Activated CD8-positive, alpha-beta T cell treated with anti-CD3 and anti-CD28 coated beads, Interleukin-2, amount 10 ng/mL, durations not matched to agents 7 days and 5 days (primary cell): ENCODE results near the gene NUP188. TPM values are rescaled to one million over a fixed set of nuclear protein-coding genes. Genes with fewer than 3 reads are reported as not detected.

Source experiments
- ATAC-seq: fragments of 150-1000 bp; cut with Tn5 transposase; one replicate; pipeline ENCODE4 v1.10.0; 2021; ENCODE audit warnings: moderate library complexity
- CTCF ChIA-PET: fragments of 350-600 bp; sonication (Branson Sonifier 250); formaldehyde crosslinking; loops from one replicate; lab custom pipeline; 2021; ENCODE audit warnings: antibody characterized with exemption; lab: Charles Lee
- POLR2A ChIA-PET: fragments of 350-600 bp; sonication (Branson Sonifier 250); formaldehyde crosslinking; loops from one replicate; lab custom pipeline; 2021; ENCODE audit warnings: antibody characterized with exemption; lab: Charles Lee
- DNase-seq: peaks from one replicate; pipeline ENCODE4 v3.0.0-alpha.2; 2020
- H3K27ac Mint-ChIP-seq: one replicate; pipeline ENCODE4 v1.8.0; 2021; ENCODE audit warnings: mild to moderate bottlenecking, mixed read lengths
- H3K27me3 Mint-ChIP-seq: one replicate; pipeline ENCODE4 v1.8.0; 2021; ENCODE audit warnings: low read depth, mixed read lengths
- H3K36me3 Mint-ChIP-seq: one replicate; pipeline ENCODE4 v1.8.0; 2021; ENCODE audit warnings: low read depth, mixed read lengths
- H3K4me1 Mint-ChIP-seq: one replicate; pipeline ENCODE4 v1.8.0; 2021; ENCODE audit warnings: low read depth, mixed read lengths
- H3K4me3 Mint-ChIP-seq: one replicate; pipeline ENCODE4 v1.8.0; 2021; ENCODE audit warnings: mild to moderate bottlenecking, mixed read lengths
- H3K9me3 Mint-ChIP-seq: one replicate; pipeline ENCODE4 v1.8.0; 2022; ENCODE audit warnings: mixed read lengths; ENCODE audit not compliant: insufficient read depth
- total RNA-seq, 2 experiments: library from RNA; stranded (reverse); gene quantifications; one replicate each; pipeline ENCODE4 v1.2.3, GENCODE V29; 2021

Gene NUP188
- 10 to 100 TPM; 83.8 to 85.2 TPM for total RNA-seq

DNA sequence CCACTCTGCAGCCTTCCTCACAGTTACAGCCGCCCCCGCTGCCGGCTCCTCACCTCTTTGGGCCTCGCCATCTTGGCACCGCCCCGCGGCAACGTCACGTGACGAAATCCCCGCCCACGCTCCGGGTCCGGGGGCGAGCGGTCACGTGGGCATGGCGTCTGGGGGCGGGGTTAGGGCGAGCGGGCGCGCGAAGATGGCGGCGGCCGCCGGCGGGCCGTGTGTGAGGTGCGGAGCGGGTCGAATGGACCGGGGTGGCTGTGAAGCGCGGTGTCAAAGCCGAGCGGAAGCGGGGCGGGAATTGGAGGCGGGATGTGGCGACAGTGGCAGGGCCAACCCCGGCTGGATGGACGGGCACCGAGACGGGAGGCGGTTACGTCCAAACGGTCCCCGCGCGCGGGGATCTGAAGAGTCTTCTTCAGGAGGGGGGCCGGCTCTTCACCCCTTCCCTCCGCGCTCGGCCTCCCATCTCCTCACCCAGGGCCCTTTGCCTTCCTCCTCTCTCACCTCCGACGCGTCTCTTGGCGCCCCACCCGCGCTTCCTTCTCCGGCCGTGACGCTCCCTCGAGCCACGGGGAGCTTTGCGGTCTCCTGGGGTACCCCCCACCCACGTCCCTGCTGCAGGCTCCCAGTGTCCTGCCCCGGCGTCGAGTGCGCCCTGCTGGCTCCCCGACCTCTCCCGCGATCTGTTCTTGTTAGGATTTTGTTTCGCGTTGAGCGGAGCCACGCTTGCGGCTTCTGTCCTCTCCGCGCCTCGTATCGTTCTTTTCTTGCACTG is at the start of gene NUP188, which contains the start of gene DOLK:
Gene NUP188, plus strand, starts transcription at position 173 of the 775 bp plus-strand sequence. Its CDS starts 21 bp downstream, at position 194.
Gene DOLK, minus strand, starts transcription at position 77 of the 775 bp plus-strand sequence. CDS start 300 bp downstream, outside the sequence.
- no peaks in the 10 kb centered on the region for H3K9me3 Mint-ChIP-seq
- H3K27ac Mint-ChIP-seq: peak within 1 kb of the TSS; percentile 98
- ChIA-PET POLR2A (interaction anchor here (0.6 to 1.1 kb wide), 6 partner anchors 46 to 443 kb away, joined by 3 to 4 read pairs (median 3); no protein-coding TSS in a partner anchor), CTCF (no interaction called here)
- peaks cover 27% of the 10 kb centered on the region for H3K36me3 Mint-ChIP-seq
- H3K4me1 Mint-ChIP-seq: peaks cover 22% of the 10 kb centered on the region
- peak; percentile 99 for DNase-seq
- H3K27me3 Mint-ChIP-seq: no peaks in the 10 kb centered on the region
- peak within 1 kb of the TSS; percentile 97 for H3K4me3 Mint-ChIP-seq
- peak; percentile 94 for ATAC-seq

DNA sequence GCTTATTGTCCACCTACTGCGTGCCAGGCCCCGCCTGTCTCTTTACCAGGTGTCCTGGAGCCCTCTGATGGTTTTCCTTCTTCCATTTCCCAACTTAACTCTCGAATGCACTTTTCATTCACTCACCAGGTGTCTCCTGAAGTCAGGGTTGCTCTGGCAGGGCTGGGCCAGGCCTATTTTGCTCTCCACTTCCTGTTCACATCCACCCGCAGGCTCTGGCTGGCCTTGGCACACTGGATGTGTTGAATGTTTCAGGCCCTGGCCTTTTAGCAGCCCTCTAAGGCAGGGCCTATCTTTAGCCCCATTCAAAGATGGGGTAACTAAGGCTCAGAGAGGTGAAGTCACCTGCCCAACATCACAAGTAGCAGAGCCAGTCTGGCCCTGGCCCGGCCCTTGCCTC is 49.1 kb upstream of the NUP188 start:
- Mint-ChIP-seq H3K36me3 (peaks cover 33% of the 10 kb centered on the region), H3K4me1 (peaks cover 83% of the 10 kb centered on the region), H3K27me3 (no peaks in the 10 kb centered on the region), H3K27ac (peak overlapping the region; percentile 93), H3K4me3 (peak overlapping the region; percentile 16), H3K9me3 (no peaks in the 10 kb centered on the region)
- CTCF ChIA-PET: interaction anchor here (1.1 to 1.4 kb wide), 2 partner anchors 17 to 21 kb away, joined by 3 to 4 read pairs; partner anchors contain the start of gene KYAT1
- no peak for DNase-seq
- no peak for ATAC-seq
- POLR2A ChIA-PET: no interaction called here

GRCh38 chr9:128898845-128899565 is 48.5 kb upstream of the NUP188 start:
- POLR2A ChIA-PET: no interaction called here

GRCh38 chr9:128899566-128900322 is 47.8 kb upstream of the NUP188 start:
- Mint-ChIP-seq H3K9me3 (no peaks in the 10 kb centered on the region), H3K4me1 (peaks cover 82% of the 10 kb centered on the region), H3K36me3 (peaks cover 26% of the 10 kb centered on the region), H3K27ac (peak overlapping the region; percentile 93), H3K4me3 (peak overlapping the region; percentile 56), H3K27me3 (no peaks in the 10 kb centered on the region)
- CTCF ChIA-PET: interaction anchor here (1.1 to 3.5 kb wide), 3 partner anchors 11 to 28 kb away, joined by 3 to 19 read pairs (median 3); no protein-coding TSS in a partner anchor
- ATAC-seq (peak; percentile 35), DNase-seq (peak; percentile 53)
- POLR2A ChIA-PET: interaction anchor here (0.7 to 2.4 kb wide), 2 partner anchors 17 to 227 kb away, joined by 3 to 20 read pairs; partner anchors contain the start of genes KYAT1 and LRRC8A

More at GRCh38 chr9:128898845-128899565, 48.5 kb upstream of the NUP188 start:
- H3K4me3 Mint-ChIP-seq: peak overlapping the region; percentile 56
- peaks cover 84% of the 10 kb centered on the region for H3K4me1 Mint-ChIP-seq
- no peak for DNase-seq
- no peak for ATAC-seq
- H3K9me3 Mint-ChIP-seq: no peaks in the 10 kb centered on the region
- CTCF ChIA-PET: interaction anchor here (1.1 to 3.5 kb wide), 3 partner anchors 18 to 29 kb away, joined by 3 to 19 read pairs (median 4); partner anchors contain the start of gene KYAT1
- H3K27ac Mint-ChIP-seq: peak overlapping the region; percentile 93
- H3K27me3 Mint-ChIP-seq: no peaks in the 10 kb centered on the region
- H3K36me3 Mint-ChIP-seq: peaks cover 29% of the 10 kb centered on the region

DNA sequence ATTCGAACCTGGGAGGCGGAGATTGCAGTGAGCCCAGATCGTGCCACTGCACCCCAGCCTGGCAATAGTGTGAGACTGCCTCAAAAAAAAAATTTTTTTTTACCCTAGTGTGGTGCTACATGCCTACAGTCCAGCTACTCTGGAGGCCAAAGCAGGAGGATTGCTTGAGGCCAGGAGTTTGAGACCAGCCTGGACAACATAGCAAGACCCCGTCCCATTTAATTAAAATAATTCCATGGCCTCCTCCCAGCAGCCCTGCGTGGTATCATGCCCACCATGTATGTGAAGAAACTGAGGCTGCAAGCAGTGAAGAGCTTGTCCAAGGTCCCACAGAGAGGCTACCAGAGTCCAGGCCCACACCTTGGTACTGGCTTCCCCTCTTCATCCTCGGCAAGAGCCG is 46.1 kb upstream of the NUP188 start:
- H3K9me3 Mint-ChIP-seq: no peaks in the 10 kb centered on the region
- H3K27me3 Mint-ChIP-seq: no peaks in the 10 kb centered on the region
- DNase-seq (no peak), ATAC-seq (no peak)
- POLR2A ChIA-PET: interaction anchor here (0.7 to 2.4 kb wide), 4 partner anchors 9 to 84 kb away, joined by 3 to 20 read pairs (median 5); partner anchors contain the start of genes ENDOG, KYAT1 and LRRC8A
- peaks cover 70% of the 10 kb centered on the region for H3K4me1 Mint-ChIP-seq
- peaks cover 19% of the 10 kb centered on the region for H3K36me3 Mint-ChIP-seq
- CTCF ChIA-PET: interaction anchor here (2.2 to 3.5 kb wide), 2 partner anchors 19 to 27 kb away, joined by 7 to 19 read pairs; partner anchors contain the start of genes KYAT1 and LRRC8A
- peak overlapping the region; percentile 93 for H3K27ac Mint-ChIP-seq
- no peak overlapping the region for H3K4me3 Mint-ChIP-seq

DNA sequence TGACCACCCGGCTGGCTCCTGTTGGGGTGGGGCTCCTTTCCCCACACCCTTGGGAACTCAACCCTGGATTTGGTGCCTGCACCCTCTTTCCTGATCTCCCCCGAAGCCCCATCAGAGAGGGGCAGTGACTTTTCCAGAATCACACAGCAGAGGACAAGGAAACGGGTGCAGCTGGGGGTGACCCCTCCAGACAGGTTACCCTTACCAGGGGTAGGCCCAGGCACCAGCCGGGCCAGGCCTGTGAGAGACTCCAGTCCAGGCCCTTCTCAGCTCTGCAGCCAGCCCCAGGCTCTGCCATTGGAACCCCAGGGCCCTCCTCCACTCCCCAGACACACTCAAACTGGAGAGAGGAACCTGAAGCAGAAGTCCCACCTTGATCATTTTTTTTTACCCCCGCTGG is 45.7 kb upstream of the NUP188 start:
- DNase-seq: no peak
- ATAC-seq: peak; percentile 27
- no peaks in the 10 kb centered on the region for H3K27me3 Mint-ChIP-seq
- ChIA-PET POLR2A (interaction anchor here (0.7 to 2.4 kb wide), 5 partner anchors 20 to 186 kb away, joined by 3 to 20 read pairs (median 4); partner anchors contain the start of genes ENDOG, KYAT1 and LRRC8A), CTCF (interaction anchor here (2.2 to 3.5 kb wide), 2 partner anchors 20 to 26 kb away, joined by 7 to 19 read pairs; partner anchors contain the start of genes KYAT1 and LRRC8A)
- no peaks in the 10 kb centered on the region for H3K9me3 Mint-ChIP-seq
- peak overlapping the region; percentile 93 for H3K27ac Mint-ChIP-seq
- H3K36me3 Mint-ChIP-seq: peaks cover 22% of the 10 kb centered on the region
- H3K4me1 Mint-ChIP-seq: peaks cover 71% of the 10 kb centered on the region
- H3K4me3 Mint-ChIP-seq: peak overlapping the region; percentile 77

DNA sequence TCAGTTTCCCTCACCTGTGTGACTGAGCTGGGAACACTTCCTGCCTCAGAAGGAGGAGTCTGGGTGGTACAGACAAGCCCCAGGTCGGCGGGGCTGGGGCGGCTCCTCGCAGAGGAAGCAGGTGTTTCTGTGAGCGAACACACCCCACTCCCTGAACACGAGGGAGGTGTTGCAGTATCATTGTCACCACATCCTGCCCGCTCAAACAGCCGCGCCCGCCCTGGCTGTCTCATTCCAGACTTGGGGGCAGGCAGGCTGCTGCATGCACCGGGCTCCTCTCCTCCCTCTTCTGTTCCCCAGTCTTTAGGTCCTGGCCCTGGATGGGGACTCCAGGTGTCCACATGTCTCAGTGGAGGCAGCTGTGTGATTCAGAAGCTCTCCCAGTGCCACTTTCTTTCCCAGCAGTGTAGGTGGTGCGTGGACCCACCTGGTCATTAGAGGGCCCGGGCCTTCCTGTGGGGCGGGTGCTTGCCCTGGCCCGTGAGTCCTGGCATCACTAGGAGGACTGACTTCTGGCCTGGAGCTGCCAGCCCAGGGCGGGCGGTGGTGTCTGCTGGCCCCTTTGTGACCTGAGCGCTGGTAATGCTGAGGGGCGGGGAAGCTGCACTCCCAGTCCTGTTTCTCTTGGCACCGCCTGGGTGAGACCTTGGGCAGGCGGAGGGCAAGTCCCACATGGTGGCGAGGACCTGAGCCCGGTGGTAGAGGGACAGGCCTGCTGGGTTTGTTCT is 45.0 kb upstream of the NUP188 start:
- Mint-ChIP-seq H3K27ac (peak overlapping the region; percentile 93), H3K27me3 (no peaks in the 10 kb centered on the region), H3K4me1 (peaks cover 69% of the 10 kb centered on the region), H3K36me3 (peaks cover 23% of the 10 kb centered on the region), H3K4me3 (peak overlapping the region; percentile 77), H3K9me3 (no peaks in the 10 kb centered on the region)
- ATAC-seq: peak; percentile 89
- POLR2A ChIA-PET: interaction anchor here (1.0 to 2.4 kb wide), 4 partner anchors 20 to 185 kb away, joined by 3 to 20 read pairs (median 4); partner anchors contain the start of genes ENDOG, KYAT1 and LRRC8A
- CTCF ChIA-PET: interaction anchor here (2.2 to 3.5 kb wide), 2 partner anchors 20 to 26 kb away, joined by 7 to 19 read pairs; partner anchors contain the start of genes KYAT1 and LRRC8A
- peak; percentile 95 for DNase-seq

DNA sequence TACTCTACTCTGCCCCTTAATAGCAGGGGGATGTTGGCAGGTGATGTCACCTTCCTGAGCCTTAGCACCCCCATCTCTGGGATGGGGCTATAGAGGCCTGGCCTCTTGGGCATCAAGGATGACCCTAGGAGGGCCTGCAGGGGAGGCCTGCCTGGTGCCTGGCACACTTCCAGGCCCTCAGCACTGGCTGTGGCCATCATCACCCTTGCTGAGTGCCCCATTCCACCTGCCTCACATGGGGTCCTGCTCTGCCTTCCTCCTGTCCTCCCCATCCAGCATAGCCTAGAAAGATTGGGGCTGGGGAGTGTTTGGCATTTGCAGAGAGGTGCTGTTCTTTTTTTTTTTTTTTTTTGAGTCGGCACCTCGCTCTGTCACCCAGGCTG is 44.4 kb upstream of the NUP188 start:
- peak overlapping the region; percentile 77 for H3K4me3 Mint-ChIP-seq
- no peaks in the 10 kb centered on the region for H3K27me3 Mint-ChIP-seq
- H3K9me3 Mint-ChIP-seq: no peaks in the 10 kb centered on the region

GRCh38 chr9:128903871-128904620 is 43.5 kb upstream of the NUP188 start:
- DNase-seq (no peak), ATAC-seq (no peak)
- POLR2A ChIA-PET: interaction anchor here (0.6 to 0.8 kb wide), 2 partner anchors 19 to 60 kb away, joined by 3 read pairs; no protein-coding TSS in a partner anchor
- no peaks in the 10 kb centered on the region for H3K27me3 Mint-ChIP-seq
- peaks cover 63% of the 10 kb centered on the region for H3K4me1 Mint-ChIP-seq
- CTCF ChIA-PET: no interaction called here
- peaks cover 30% of the 10 kb centered on the region for H3K36me3 Mint-ChIP-seq
- H3K4me3 Mint-ChIP-seq: no peak overlapping the region
- no peaks in the 10 kb centered on the region for H3K9me3 Mint-ChIP-seq
- peak overlapping the region; percentile 93 for H3K27ac Mint-ChIP-seq

More for the DNA sequence above, 44.4 kb upstream of the NUP188 start:
- ATAC-seq (no peak), DNase-seq (no peak)
- POLR2A ChIA-PET: interaction anchor here (1.4 to 2.0 kb wide), 2 partner anchors 25 to 85 kb away, joined by 3 to 6 read pairs; partner anchors contain the start of gene ENDOG
- Mint-ChIP-seq H3K36me3 (peaks cover 27% of the 10 kb centered on the region), H3K27ac (peak overlapping the region; percentile 93), H3K4me1 (peaks cover 65% of the 10 kb centered on the region)
- CTCF ChIA-PET: no interaction called here
